AG08396 (cell line): ENCODE measurements around the gene GCAT.
A peak's percentile ranks its signal among the peaks of the same experiment; 100 is the strongest.

ENCODE experiments used
- DNase-seq: peaks from one replicate; pipeline ENCODE4 v3.0.0; 2012; ENCODE audit warnings: low spot score, mixed read lengths

Gene GCAT

DNA sequence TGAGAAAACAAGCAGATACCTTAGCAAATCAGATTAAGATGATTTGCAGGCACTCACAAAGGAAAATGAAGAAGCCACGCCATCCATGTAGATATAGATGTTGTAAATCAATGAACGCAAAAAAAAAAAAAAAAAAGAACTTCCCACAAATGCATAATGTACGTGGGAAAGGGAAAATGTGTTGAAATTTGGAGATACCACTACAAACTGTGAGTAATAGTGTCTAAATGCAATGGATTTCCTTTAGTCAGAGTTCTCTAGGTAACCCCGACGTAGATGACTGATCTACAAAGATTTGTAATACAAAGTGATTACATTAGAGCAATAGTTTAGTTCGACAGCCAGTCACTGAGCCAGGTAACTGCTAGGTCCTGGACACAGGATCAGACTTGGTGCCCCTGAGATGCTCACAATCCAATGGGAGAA lies 37.2 kb downstream of the GCAT start:
- no peak for DNase-seq

DNA sequence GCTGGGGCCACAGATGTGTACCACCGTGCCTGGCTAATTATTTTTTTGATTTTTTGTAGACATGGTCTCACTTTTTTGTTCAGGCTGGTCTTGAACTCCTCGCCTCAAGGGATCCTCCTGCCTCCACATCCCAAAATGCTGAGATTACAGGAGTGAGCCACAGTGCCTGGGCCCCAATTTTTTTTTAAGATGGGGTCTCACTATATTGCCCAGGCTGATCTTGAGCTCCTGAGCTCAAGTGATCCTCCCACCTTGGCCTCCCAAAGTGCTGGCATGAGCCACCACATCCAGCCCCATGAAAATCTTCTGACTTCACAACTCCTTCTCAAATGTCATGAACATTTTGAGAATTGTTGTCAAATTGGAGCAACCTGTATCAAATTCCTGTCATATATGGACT lies 38.7 kb downstream of the GCAT start:
- DNase-seq, result no peak

DNA sequence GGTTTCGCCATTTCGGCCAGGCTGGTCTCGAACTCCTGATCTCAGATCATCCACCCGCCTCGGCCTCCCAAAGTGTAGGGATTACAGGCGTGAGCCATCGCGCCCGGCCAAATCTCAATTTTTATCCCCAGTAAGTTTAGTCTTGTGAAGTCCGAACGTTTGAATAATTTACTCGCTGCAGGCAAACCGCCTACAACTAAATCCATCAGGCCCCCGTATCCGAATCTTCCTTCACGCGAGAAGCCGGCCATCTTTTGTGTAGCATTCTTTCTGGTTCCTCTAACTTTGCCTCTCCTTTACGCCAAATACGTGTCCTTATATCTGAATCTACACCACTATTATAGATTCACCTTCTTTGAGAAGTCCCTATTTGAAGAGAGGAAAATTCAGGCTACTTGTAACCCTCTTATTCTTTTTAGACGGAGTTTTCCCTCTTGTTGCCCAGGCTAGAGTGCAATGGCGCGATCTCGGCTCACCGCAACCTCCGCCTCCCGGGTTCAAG lies 40.9 kb downstream of the GCAT start:
- no peak for DNase-seq

DNA sequence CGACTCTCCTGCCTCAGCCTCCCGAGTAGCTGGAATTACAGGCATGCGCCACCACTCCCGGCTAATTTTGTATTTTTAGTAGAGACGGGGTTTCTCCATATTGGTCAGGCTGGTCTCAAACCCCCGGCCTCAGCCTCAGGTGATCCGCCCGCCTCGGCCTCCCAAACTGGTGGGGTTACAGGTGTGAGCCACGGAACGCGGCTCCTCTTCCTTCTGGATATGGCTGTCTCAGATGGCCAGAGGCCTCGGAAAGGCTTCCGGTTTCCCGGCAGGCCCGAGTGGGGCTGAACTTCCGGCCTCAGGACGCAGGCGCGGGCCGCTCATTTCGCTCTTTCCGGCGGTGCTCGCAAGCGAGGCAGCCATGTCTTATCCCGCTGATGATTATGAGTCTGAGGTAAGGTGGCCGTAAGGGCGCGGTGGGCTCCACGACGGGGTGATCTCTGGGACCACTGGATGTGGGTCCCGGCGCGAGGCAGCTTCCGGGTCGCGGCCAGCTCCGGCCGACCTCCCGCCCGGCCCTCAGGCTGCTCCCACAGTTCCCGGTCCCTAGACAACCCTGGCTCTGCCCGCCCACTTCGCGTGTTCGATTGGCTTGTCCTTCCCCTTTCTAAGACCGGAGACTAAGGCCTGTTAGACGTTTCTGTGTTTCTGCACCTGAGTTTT lies 41.5 kb downstream of the GCAT start, which contains the start of gene EIF3L:
TSS of gene EIF3L (plus strand) at position 331 of the 663 bp plus-strand sequence. CDS start at position 362, 31 bp downstream.
- peak; percentile 95 for DNase-seq

DNA sequence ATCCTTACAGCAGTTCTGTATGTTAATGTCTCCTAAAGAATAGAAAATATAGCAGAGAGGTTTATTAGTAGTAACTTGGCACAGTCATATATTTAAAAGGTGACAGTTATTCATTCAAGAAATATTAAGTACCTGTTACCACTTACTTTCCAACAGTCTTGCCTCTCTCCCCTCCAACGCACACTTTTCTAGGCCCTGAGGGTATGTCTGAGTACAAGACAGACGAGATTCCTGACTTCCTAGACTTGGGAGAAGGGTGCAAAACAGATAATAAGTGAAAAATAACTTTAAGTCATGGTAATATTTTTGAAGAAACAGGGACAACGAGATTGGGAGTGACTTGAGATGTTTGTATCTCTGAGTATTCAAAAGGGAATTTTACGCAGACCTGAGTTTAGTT lies 43.1 kb downstream of the GCAT start:
- no peak for DNase-seq

DNA sequence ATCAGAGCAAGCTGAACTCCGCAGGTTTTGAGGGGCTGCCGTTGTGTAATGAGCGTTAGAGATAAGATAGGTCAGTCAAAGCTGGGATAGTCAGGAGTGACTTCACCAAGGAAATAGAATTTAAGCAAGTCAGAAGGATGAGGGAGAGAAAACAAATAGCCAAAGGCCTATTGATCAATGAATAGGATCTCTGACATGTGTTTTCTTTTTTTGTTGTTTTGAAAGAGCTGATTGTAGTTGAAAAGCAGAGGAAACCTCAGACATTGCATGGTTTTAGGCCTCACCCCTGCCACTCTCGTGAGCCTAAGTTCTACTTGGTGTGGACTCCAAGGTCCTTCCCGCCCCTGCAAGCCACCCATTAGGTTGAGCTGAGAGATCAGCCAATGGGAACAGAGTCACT lies 44.7 kb downstream of the GCAT start:
- DNase-seq, result no peak

DNA sequence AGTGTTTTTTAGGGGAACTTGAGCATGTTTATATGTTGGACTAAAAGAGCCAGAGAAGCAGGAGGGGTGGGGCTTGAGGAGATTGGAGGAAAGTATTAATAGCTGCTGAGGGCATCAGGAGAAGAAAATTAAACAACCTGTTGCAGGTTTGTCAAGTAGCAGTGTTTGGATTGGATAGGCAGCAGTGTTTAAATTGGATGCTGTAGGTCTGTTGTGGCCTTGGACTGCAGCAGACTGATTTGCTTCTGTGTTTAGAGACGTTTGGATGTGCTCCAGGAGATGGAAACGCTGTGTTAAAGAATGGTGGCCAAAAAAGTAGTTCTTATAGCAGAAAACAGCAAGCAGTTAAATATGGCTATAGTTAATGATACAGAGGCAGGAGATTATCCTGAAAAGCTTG lies 47.2 kb downstream of the GCAT start:
- DNase-seq, result no peak

DNA sequence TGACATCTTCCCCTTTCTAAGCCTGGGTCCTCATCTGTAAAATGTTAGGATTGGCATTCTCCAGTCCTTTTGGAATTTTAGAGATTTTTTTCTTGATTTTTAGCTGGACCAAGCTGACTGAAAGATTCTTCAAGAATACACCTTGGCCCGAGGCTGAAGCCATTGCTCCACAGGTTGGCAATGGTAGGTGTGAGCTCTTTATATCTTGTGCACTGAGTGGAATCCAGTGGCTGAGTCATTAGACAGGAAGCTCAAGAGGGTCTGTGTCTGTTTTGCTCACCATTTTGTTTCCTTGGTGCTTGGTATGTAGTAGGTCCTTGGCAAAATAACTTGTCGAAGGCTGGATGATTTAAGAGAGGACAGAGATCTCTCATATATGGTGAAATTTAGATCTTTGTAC lies 47.7 kb downstream of the GCAT start:
- no peak for DNase-seq

DNA sequence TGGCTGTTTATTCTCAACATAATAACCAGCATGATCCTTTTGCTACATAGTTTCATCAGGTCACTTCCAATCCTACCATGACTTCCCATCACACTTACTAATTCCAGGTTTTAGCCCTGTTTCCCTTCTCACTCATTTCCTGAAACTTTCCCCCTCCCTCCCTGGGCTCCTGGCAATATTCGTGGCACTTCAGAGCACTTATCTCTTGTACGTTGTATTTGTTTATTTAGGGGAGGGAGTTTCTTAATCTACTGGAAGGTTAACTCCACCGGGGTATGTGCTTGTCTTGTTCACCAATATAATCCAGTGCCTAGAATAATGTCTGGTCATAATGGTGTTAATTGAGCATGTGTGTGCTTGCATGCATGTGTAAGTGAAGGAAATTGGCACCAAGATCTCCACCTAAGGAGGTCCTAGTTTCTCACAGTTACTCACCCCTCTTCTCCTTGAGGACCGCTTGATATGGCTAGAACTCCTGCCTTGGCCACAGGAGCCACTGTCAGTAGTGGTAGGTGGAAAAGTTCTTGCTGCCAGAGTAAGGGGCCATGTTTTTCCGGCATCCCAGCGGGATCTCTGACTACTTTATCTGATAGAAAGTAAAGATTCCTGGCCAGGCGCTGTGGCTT lies 53.2 kb downstream of the GCAT start:
- no peak for DNase-seq

DNA sequence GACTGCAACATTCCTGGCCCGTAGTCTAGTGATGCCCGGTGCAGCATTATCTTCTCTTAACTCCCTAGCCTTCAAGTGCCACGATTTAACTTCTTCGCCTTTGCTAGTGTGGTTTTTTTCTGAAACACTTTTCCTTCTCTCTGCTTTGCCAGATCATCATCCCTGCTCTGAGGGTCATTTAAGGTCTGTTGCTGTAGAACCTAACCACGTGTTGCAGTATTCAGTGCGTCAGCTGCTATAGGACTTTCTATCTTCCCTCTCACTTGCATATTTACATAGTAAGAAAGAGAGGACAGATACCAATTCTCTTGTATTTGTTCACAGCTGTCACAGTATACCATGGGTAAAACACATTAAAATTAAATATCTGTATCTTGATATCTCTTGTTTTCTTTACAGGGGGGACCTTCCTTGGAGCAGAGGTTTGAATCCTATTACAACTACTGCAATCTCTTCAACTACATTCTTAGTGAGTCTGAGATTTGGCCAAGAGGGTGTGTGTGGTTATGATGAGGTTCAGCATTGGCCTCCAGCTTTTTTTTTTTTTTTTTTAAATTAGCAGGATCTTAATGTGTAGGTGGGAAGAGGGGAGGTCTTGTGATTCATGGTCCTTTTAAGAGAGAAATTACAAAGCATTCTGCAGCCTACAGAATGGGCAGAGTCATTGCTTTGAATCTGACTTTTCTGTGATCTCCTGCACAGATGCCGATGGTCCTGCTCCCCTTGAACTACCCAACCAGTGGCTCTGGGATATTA lies 55.0 kb downstream of the GCAT start:
- no peak for DNase-seq

DNA sequence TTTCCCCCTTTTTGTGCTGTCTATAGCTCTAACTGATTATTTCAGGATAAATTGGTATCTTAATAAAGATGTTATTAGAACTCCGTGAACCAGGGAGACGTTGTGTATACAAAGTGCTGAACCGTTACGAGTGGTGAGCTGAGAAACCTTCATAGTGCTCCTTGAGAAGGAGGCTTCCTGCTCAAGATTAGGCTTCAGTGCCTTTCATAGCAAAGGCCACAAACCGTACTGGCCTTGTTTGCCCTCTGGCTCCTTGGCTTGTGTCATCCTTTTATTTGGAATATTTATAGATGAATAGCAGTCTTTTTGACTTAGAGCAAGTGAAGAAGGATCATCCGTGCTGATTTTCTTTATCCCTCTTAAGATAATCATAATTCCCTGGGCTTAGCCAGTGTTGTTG lies 57.8 kb downstream of the GCAT start:
- DNase-seq, result no peak
